A673 (cell line): ENCODE data around the gene ZC3H8.

Experiments used
- EZH2 ChIP-seq: fragments of 200-600 bp; sonication (generic); IDR thresholded peaks from 2 replicates; pipeline ENCODE4 v1.6.1; 2017; ENCODE audit warnings: borderline replicate concordance, low read depth, mild to moderate bottlenecking, mixed read lengths, antibody characterized with exemption, low read length; ENCODE audit not compliant: poor library complexity, severe bottlenecking
- TF ChIP-seq, protein P1 (sequence below): fragments of 300-800, 200-600 bp; sonication (generic); conservative IDR thresholded peaks from 2 replicates; pipeline ENCODE4 v1.5.1; 2017; ENCODE audit warnings: low read depth, mild to moderate bottlenecking, antibody characterized with exemption, low read length, moderate library complexity, mixed read lengths

GRCh38 chr2:112183327-112184025 lies 71.4 kb downstream of the ZC3H8 start:
- TF ChIP-seq EZH2, result no peak
- TF ChIP-seq, protein P1, sequence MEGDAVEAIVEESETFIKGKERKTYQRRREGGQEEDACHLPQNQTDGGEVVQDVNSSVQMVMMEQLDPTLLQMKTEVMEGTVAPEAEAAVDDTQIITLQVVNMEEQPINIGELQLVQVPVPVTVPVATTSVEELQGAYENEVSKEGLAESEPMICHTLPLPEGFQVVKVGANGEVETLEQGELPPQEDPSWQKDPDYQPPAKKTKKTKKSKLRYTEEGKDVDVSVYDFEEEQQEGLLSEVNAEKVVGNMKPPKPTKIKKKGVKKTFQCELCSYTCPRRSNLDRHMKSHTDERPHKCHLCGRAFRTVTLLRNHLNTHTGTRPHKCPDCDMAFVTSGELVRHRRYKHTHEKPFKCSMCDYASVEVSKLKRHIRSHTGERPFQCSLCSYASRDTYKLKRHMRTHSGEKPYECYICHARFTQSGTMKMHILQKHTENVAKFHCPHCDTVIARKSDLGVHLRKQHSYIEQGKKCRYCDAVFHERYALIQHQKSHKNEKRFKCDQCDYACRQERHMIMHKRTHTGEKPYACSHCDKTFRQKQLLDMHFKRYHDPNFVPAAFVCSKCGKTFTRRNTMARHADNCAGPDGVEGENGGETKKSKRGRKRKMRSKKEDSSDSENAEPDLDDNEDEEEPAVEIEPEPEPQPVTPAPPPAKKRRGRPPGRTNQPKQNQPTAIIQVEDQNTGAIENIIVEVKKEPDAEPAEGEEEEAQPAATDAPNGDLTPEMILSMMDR, result no peak
